K562 (cell line): ENCODE results near the gene SAP30BP. TPM values are rescaled to one million over a fixed set of nuclear protein-coding genes. Genes with fewer than 3 reads are reported as not detected.

ENCODE experiments used
- ARNT ChIP-seq, 2 experiments: fragments of 450-650 bp; IDR thresholded peaks; 2 replicates each; pipeline ENCODE4 v1.6.1; 2016; ENCODE audit warnings: mild to moderate bottlenecking in 1 of 2
- ELF2 ChIP-seq: fragments of 250-450 bp; sonication (Bioruptor Pico); IDR thresholded peaks from 2 replicates; pipeline ENCODE4 v1.5.0; 2021; ENCODE audit warnings: mild to moderate bottlenecking
- KAT8 ChIP-seq: fragments of 450-650 bp; IDR thresholded peaks from 2 replicates; pipeline ENCODE4 v1.6.1; 2016; ENCODE audit warnings: low read depth, mild to moderate bottlenecking
- RUNX1 ChIP-seq: sonication (generic); IDR thresholded peaks from 2 replicates; pipeline ENCODE4 v1.6.1; 2016; ENCODE audit warnings: antibody characterized with exemption, low read depth
- SUPT5H ChIP-seq: fragments of 450-650 bp; IDR thresholded peaks from 2 replicates; pipeline ENCODE4 v1.6.1; 2016
- polyA plus RNA-seq, 8 experiments: library from polyadenylated mRNA; depleted of rRNA in 4 of 8; stranded (reverse) in 5 of 8; unstranded in 3 of 8; fragments of >200 nt; fragmentation: Nextera tagmentation in 2 of 8; fragmentation: Illumina TruSeq in 1 of 8; extraction: Ambion mirVana in 2 of 8; extraction: Trizol in 1 of 8; gene quantifications; 2 replicates each; pipeline versions ENCODE4 v1.2.1 to v1.2.3, GENCODE V29; 2011 to 2014; ENCODE audit warnings: inconsistent platforms in 1 of 8, missing spikeins in 1 of 8
- total RNA-seq, 7 experiments: library from RNA; depleted of rRNA in 6 of 7; stranded (reverse); fragments of >200 nt in 6 of 7; fragmentation: Illumina TruSeq in 2 of 7; extraction: Trizol in 2 of 7; gene quantifications; 2 replicates each; pipeline versions ENCODE4 v1.2.1 to v1.2.3, GENCODE V29; 2011 to 2021; ENCODE audit warnings: low replicate concordance in 1 of 7
- TF ChIP-seq, protein P1 (sequence below), 2 experiments: fragments of 450-650 bp; conservative IDR thresholded peaks; 2 replicates each; pipeline ENCODE4 v1.6.1; 2017; ENCODE audit warnings: mild to moderate bottlenecking in 2 of 2, moderate library complexity in 2 of 2
- TF ChIP-seq, protein P2 (sequence below): fragments of 250-450 bp; sonication (Bioruptor Pico); IDR thresholded peaks from 2 replicates; pipeline ENCODE4 v1.8.0; 2021; ENCODE audit warnings: borderline replicate concordance, mild to moderate bottlenecking, moderate library complexity; ENCODE audit not compliant: poor library complexity, severe bottlenecking
- TF ChIP-seq, protein P3 (sequence below): fragments of 150-350 bp; IDR thresholded peaks from 2 replicates; pipeline ENCODE4 v1.6.1; 2014; ENCODE audit warnings: low read depth, mild to moderate bottlenecking, low read length, borderline replicate concordance

The SAP30BP gene
- total and polyA plus RNA-seq, 9 of the 15 experiments (the other 6 are each of a cell fraction or from before 2014, with no cell fraction given): 45.3 to 154 (median 71.7) TPM

DNA sequence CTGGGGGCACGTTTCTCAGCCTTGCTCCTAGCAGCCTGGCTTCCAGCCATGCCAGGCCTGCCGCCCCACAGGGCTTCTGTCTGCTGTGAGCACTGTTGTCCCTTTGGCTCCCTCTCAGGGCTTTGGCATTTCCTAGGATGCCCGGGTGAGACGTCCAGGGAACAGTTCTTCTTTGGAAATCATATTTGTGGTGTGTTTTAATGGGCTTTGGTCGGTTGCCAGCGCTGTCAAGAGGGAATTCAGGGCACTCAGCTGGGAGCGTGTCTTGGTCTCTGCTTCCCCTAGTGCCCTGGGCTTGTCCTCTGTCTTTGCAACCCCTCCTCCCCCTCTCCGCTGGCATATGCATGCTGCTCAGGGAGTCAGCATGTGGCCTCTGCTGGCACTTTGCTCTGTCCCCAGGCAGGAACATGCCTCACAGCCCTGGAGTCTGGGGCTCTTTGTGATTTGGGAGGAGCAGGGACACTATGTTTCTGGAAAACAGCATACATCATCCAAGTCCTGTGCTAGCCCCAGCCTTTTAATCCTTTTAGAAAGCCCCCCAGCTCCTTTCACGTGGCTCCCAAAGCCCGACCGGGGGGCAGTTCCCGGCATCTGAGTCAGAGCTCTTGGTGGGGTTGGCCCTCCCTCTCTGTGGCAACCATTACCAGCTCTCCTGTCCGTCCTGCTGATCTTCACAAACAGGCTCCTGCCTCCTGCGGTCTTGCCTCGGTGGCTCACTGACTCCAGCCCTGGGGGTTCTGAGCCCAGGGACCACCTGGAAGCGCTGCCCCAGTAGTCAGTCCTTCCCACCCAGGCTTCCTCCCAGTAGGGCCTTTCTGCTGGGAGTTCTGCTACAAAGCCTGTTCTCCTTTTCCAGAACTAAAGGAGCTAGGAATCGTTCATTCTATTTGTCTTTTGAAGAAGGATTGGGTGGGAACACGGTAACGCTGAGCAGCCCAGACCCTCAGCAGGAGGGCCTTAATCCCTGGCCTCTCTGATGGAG, 26.7 kb downstream of the SAP30BP start (continued):
- TF ChIP-seq, protein P1, sequence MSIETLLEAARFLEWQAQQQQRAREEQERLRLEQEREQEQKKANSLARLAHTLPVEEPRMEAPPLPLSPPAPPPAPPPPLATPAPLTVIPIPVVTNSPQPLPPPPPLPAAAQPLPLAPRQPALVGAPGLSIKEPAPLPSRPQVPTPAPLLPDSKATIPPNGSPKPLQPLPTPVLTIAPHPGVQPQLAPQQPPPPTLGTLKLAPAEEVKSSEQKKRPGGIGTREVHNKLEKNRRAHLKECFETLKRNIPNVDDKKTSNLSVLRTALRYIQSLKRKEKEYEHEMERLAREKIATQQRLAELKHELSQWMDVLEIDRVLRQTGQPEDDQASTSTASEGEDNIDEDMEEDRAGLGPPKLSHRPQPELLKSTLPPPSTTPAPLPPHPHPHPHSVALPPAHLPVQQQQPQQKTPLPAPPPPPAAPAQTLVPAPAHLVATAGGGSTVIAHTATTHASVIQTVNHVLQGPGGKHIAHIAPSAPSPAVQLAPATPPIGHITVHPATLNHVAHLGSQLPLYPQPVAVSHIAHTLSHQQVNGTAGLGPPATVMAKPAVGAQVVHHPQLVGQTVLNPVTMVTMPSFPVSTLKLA (conservative IDR thresholded peaks at IDR 0.05): no peak
- TF ChIP-seq, protein P2, sequence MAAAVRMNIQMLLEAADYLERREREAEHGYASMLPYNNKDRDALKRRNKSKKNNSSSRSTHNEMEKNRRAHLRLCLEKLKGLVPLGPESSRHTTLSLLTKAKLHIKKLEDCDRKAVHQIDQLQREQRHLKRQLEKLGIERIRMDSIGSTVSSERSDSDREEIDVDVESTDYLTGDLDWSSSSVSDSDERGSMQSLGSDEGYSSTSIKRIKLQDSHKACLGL (CRISPR knock-in tag): no peak
- TF ChIP-seq, protein P3, sequence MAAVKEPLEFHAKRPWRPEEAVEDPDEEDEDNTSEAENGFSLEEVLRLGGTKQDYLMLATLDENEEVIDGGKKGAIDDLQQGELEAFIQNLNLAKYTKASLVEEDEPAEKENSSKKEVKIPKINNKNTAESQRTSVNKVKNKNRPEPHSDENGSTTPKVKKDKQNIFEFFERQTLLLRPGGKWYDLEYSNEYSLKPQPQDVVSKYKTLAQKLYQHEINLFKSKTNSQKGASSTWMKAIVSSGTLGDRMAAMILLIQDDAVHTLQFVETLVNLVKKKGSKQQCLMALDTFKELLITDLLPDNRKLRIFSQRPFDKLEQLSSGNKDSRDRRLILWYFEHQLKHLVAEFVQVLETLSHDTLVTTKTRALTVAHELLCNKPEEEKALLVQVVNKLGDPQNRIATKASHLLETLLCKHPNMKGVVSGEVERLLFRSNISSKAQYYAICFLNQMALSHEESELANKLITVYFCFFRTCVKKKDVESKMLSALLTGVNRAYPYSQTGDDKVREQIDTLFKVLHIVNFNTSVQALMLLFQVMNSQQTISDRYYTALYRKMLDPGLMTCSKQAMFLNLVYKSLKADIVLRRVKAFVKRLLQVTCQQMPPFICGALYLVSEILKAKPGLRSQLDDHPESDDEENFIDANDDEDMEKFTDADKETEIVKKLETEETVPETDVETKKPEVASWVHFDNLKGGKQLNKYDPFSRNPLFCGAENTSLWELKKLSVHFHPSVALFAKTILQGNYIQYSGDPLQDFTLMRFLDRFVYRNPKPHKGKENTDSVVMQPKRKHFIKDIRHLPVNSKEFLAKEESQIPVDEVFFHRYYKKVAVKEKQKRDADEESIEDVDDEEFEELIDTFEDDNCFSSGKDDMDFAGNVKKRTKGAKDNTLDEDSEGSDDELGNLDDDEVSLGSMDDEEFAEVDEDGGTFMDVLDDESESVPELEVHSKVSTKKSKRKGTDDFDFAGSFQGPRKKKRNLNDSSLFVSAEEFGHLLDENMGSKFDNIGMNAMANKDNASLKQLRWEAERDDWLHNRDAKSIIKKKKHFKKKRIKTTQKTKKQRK: no peak
- no peak for TF ChIP-seq ELF2
- TF ChIP-seq KAT8: no peak
- TF ChIP-seq ARNT (IDR thresholded peaks at IDR 0.05): no peak
- TF ChIP-seq SUPT5H: no peak
- TF ChIP-seq RUNX1: no peak
